NCI-H510A treated with DMSO at 0.1 percent for 48 hours (cell line): ENCODE results near the gene MRPS12.
"Not testable (repeated sequence)": the region's sequence is repeated elsewhere in the genome, so short reads cannot be mapped to it uniquely, and the experiment has no call there.

Source experiments
- DNase-seq: peaks from one replicate; lab custom pipeline; 2025; lab: John Stamatoyannopoulos, UW

MRPS12 gene

GRCh38 chr19:38939957-38940356, 9.2 kb downstream of the MRPS12 start:
- DNase-seq, result no peak

- DNase-seq, result not testable (repeated sequence)
Measured at GRCh38 chr19:38941466-38941865, 10.7 kb downstream of the MRPS12 start.

- DNase-seq, result no peak
Measured at GRCh38 chr19:38941979-38942378, 11.2 kb downstream of the MRPS12 start.

GRCh38 chr19:38942471-38943181, 11.9 kb downstream of the MRPS12 start:
- DNase-seq, result no peak

GRCh38 chr19:38944981-38945506, 14.3 kb downstream of the MRPS12 start:
- DNase-seq, result no peak

GRCh38 chr19:38945562-38946228, 15.0 kb downstream of the MRPS12 start:
- DNase-seq, result no peak

GRCh38 chr19:38946229-38947010, 15.7 kb downstream of the MRPS12 start:
- DNase-seq, result no peak

- DNase-seq, result no peak
Measured at GRCh38 chr19:38949580-38950367, 19.0 kb downstream of the MRPS12 start.

GRCh38 chr19:38951187-38951586, 20.4 kb downstream of the MRPS12 start:
- DNase-seq, result no peak

- no peak for DNase-seq
Measured at GRCh38 chr19:38952395-38953165, 21.8 kb downstream of the MRPS12 start.

GRCh38 chr19:38953677-38954076, 22.9 kb downstream of the MRPS12 start:
- no peak for DNase-seq

GRCh38 chr19:38956264-38956663, 25.5 kb downstream of the MRPS12 start:
- no peak for DNase-seq

GRCh38 chr19:38958301-38958700, 27.6 kb downstream of the MRPS12 start:
- DNase-seq, result no peak

- no peak for DNase-seq
Measured at GRCh38 chr19:38959618-38960017, 28.9 kb downstream of the MRPS12 start.

GRCh38 chr19:38964738-38965137, 34.0 kb downstream of the MRPS12 start:
- no peak for DNase-seq

GRCh38 chr19:38966149-38966548, 35.4 kb downstream of the MRPS12 start:
- DNase-seq, result not testable (repeated sequence)

GRCh38 chr19:38970664-38971532, 40.2 kb downstream of the MRPS12 start:
- no peak for DNase-seq

GRCh38 chr19:38971672-38972071, 40.9 kb downstream of the MRPS12 start:
- no peak for DNase-seq

GRCh38 chr19:38974624-38975213, 44.0 kb downstream of the MRPS12 start:
- DNase-seq, result peak; percentile 39
